GM19463 (cell line): Measurements from ENCODE around the gene SRRM1.
"Not testable (repeated sequence)": the region's sequence is repeated elsewhere in the genome, so short reads cannot be mapped to it uniquely, and the experiment has no call there.

Source experiments
- ATAC-seq: cut with Tn5 transposase; IDR thresholded peaks from one replicate; pipeline ENCODE4 v1.9.1; 2021; ENCODE audit warnings: mild to moderate bottlenecking, moderate library complexity; ENCODE audit not compliant: unreplicated experiment

SRRM1 gene

GRCh38 chr1:24713736-24714135 lies 70.6 kb downstream of the SRRM1 start:
- ATAC-seq, result no peak

- no peak for ATAC-seq
These were observed 71.9 kb downstream of the SRRM1 start for GRCh38 chr1:24714859-24715520.

GRCh38 chr1:24715658-24716057 lies 72.6 kb downstream of the SRRM1 start:
- no peak for ATAC-seq

GRCh38 chr1:24717887-24718650 lies 75.0 kb downstream of the SRRM1 start:
- no peak for ATAC-seq

GRCh38 chr1:24720152-24720551 lies 77.0 kb downstream of the SRRM1 start:
- no peak for ATAC-seq

GRCh38 chr1:24721533-24721932 lies 78.4 kb downstream of the SRRM1 start:
- no peak for ATAC-seq

- ATAC-seq, result not testable (repeated sequence)
These were observed 79.3 kb downstream of the SRRM1 start for GRCh38 chr1:24722073-24723035.
